Astrocyte (in vitro differentiated cells and primary cell): ENCODE results near the gene ZNF529. TPM values are rescaled to one million over a fixed set of nuclear protein-coding genes. Genes with fewer than 3 reads are reported as not detected.

ENCODE experiments used
- DNase-seq: peaks from one replicate; pipeline ENCODE4 v3.0.0-alpha.2; 2010; ENCODE audit warnings: low read depth
- FAIRE-seq: peaks from 2 replicates; lab custom pipeline; 2011; peaks lifted over from hg19 to GRCh38; lab: Jason Lieb, UNC
- H2AFZ ChIP-seq: 2 replicates; pipeline ENCODE4 v1.6.0; 2012; ENCODE audit warnings: low read depth, low read length, inconsistent platforms
- H3K27ac ChIP-seq: 2 replicates; pipeline ENCODE4 v1.5.1; 2011; ENCODE audit warnings: low read depth, low read length, inconsistent platforms
- H3K27me3 ChIP-seq: 2 replicates; pipeline ENCODE4 v1.6.0; 2011; ENCODE audit warnings: low read length, inconsistent platforms; ENCODE audit not compliant: insufficient read depth
- H3K36me3 ChIP-seq: 2 replicates; pipeline ENCODE4 v1.5.1; 2011; ENCODE audit warnings: low read length, inconsistent platforms; ENCODE audit not compliant: insufficient read depth
- H3K4me1 ChIP-seq: 2 replicates; pipeline ENCODE4 v1.5.1; 2011; ENCODE audit warnings: low read length, inconsistent platforms; ENCODE audit not compliant: insufficient read depth
- H3K4me2 ChIP-seq: 2 replicates; pipeline ENCODE4 v1.6.0; 2012; ENCODE audit warnings: low read length, inconsistent platforms
- H3K4me3 ChIP-seq: 2 replicates; pipeline ENCODE4 v1.5.1; 2011; ENCODE audit warnings: low read depth, mild to moderate bottlenecking, low read length, inconsistent platforms; ENCODE audit not compliant: insufficient read depth
- H3K79me2 ChIP-seq: 2 replicates; pipeline ENCODE4 v1.6.0; 2012; ENCODE audit warnings: mild to moderate bottlenecking, low read length, inconsistent platforms; ENCODE audit not compliant: insufficient read depth
- H3K9ac ChIP-seq: 2 replicates; pipeline ENCODE4 v1.6.0; 2012; ENCODE audit warnings: mild to moderate bottlenecking, low read length, inconsistent platforms
- H3K9me3 ChIP-seq: 2 replicates; pipeline ENCODE4 v1.5.1; 2012; ENCODE audit warnings: low read depth, mild to moderate bottlenecking, low read length, inconsistent platforms; ENCODE audit not compliant: insufficient read depth
- H4K20me1 ChIP-seq: 2 replicates; pipeline ENCODE4 v1.6.0; 2012; ENCODE audit warnings: low read length, inconsistent platforms; ENCODE audit not compliant: insufficient read depth
- H3K27ac Mint-ChIP-seq: one replicate; pipeline ENCODE4 v1.8.0; 2021; ENCODE audit warnings: mild to moderate bottlenecking, mixed read lengths; ENCODE audit not compliant: unreplicated experiment
- H3K27me3 Mint-ChIP-seq: one replicate; pipeline ENCODE4 v1.8.0; 2021; ENCODE audit warnings: low read depth, mixed read lengths; ENCODE audit not compliant: unreplicated experiment
- H3K36me3 Mint-ChIP-seq: one replicate; pipeline ENCODE4 v1.8.0; 2021; ENCODE audit warnings: low read depth, mixed read lengths; ENCODE audit not compliant: unreplicated experiment
- H3K4me1 Mint-ChIP-seq: one replicate; pipeline ENCODE4 v1.8.0; 2021; ENCODE audit warnings: low read depth, mixed read lengths; ENCODE audit not compliant: unreplicated experiment
- H3K4me3 Mint-ChIP-seq: one replicate; pipeline ENCODE4 v1.8.0; 2021; ENCODE audit warnings: mild to moderate bottlenecking, moderate library complexity, mixed read lengths; ENCODE audit not compliant: unreplicated experiment
- H3K9me3 Mint-ChIP-seq: one replicate; pipeline ENCODE4 v1.8.0; 2021; ENCODE audit warnings: mild to moderate bottlenecking, mixed read lengths; ENCODE audit not compliant: unreplicated experiment
- EZH2 ChIP-seq: IDR thresholded peaks from 2 replicates; pipeline ENCODE4 v1.6.1; 2012; ENCODE audit warnings: mild to moderate bottlenecking, low read length, inconsistent platforms; ENCODE audit not compliant: insufficient read depth
- total RNA-seq: library from RNA; stranded (reverse); gene quantifications from 2 replicates; pipeline ENCODE4 v1.2.1, GENCODE V29; 2021
- TF ChIP-seq, protein P1 (sequence below): IDR thresholded peaks from 2 replicates; pipeline ENCODE4 v1.5.1; 2011; ENCODE audit warnings: low read depth, mild to moderate bottlenecking, inconsistent platforms, low read length, moderate library complexity; ENCODE audit not compliant: insufficient read depth

The ZNF529 gene
- total RNA-seq, 1 donor from 2014 or later = 13.9 TPM

- Histone ChIP-seq H3K4me2 (no peak overlapping the region), H3K9me3 (peaks cover 14% of the 10 kb centered on the region), H3K4me1 (no peaks in the 10 kb centered on the region), H3K27ac (no peak overlapping the region), H3K9ac (no peak overlapping the region), H3K79me2 (peaks cover 57% of the 10 kb centered on the region), H3K27me3 (no peaks in the 10 kb centered on the region), H2AFZ (no peak overlapping the region), H3K36me3 (peaks cover 11% of the 10 kb centered on the region), H3K4me3 (no peak overlapping the region), H4K20me1 (no peaks in the 10 kb centered on the region)
- DNase-seq = peak; percentile 63
- peaks cover 7% of the 10 kb centered on the region for H3K4me1 Mint-ChIP-seq
- H3K36me3 Mint-ChIP-seq = peaks cover 67% of the 10 kb centered on the region
- no peak overlapping the region for H3K4me3 Mint-ChIP-seq
- H3K9me3 Mint-ChIP-seq = peaks cover 55% of the 10 kb centered on the region
- TF ChIP-seq EZH2 = no peak
- TF ChIP-seq, protein P1, sequence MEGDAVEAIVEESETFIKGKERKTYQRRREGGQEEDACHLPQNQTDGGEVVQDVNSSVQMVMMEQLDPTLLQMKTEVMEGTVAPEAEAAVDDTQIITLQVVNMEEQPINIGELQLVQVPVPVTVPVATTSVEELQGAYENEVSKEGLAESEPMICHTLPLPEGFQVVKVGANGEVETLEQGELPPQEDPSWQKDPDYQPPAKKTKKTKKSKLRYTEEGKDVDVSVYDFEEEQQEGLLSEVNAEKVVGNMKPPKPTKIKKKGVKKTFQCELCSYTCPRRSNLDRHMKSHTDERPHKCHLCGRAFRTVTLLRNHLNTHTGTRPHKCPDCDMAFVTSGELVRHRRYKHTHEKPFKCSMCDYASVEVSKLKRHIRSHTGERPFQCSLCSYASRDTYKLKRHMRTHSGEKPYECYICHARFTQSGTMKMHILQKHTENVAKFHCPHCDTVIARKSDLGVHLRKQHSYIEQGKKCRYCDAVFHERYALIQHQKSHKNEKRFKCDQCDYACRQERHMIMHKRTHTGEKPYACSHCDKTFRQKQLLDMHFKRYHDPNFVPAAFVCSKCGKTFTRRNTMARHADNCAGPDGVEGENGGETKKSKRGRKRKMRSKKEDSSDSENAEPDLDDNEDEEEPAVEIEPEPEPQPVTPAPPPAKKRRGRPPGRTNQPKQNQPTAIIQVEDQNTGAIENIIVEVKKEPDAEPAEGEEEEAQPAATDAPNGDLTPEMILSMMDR = no peak
- no peak for FAIRE-seq
- H3K27me3 Mint-ChIP-seq = no peaks in the 10 kb centered on the region
- H3K27ac Mint-ChIP-seq = no peak overlapping the region
Observed at GRCh38 chr19:36564391-36564790, 8.7 kb downstream of the ZNF529 start.

DNA sequence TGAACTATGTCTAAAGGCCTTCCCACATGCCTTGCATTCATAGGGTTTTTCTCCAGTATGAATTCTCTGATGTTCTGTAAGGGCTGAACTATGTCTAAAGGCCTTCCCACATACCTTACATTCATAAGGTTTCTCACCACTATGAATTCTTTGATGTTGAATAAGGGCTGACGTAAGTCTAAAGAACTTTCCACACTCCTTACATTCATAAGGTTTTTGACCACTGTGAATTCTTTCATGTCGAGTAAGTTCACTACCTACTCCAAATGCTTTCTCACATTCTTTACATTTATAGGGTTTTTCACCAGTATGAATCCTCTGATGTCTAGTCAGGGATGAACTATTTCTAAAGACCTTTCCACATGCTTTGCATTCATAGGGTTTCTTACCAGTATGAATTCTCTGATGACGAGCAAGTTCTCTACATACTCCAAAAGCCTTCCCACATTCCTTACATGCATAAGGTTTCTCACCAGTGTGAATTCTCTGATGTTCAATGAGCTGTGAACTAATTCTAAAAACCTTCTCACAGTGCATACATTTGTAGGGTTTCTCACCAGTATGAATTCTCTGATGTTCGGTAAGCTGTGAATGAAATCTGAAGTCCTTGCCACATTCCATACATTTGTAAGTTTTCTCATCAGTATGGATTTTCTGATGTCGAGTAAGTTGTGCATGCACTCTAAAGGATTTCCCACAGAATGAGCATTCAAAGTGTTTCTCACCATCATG lies 25.9 kb downstream of the ZNF529 start:
- Mint-ChIP-seq H3K4me1 (no peaks in the 10 kb centered on the region), H3K9me3 (peaks cover 89% of the 10 kb centered on the region), H3K4me3 (no peak overlapping the region), H3K27ac (no peak overlapping the region), H3K27me3 (no peaks in the 10 kb centered on the region), H3K36me3 (peaks cover 90% of the 10 kb centered on the region)
- FAIRE-seq (peak; percentile 34), DNase-seq (peak; percentile 12)
- no peaks in the 10 kb centered on the region for H3K27me3 ChIP-seq
- no peak overlapping the region for H2AFZ ChIP-seq
- H3K4me2 ChIP-seq = no peak overlapping the region
- H3K36me3 ChIP-seq = peaks cover 23% of the 10 kb centered on the region
- H3K4me3 ChIP-seq = no peak overlapping the region
- H3K79me2 ChIP-seq = no peaks in the 10 kb centered on the region
- H3K9ac ChIP-seq = no peak overlapping the region
- no peak for TF ChIP-seq EZH2
- TF ChIP-seq, protein P1 = no peak
- no peaks in the 10 kb centered on the region for H3K4me1 ChIP-seq
- no peak overlapping the region for H3K27ac ChIP-seq
- no peaks in the 10 kb centered on the region for H4K20me1 ChIP-seq
- H3K9me3 ChIP-seq = peaks cover 81% of the 10 kb centered on the region
